Measurements from ENCODE around the gene UPF2.

DNA sequence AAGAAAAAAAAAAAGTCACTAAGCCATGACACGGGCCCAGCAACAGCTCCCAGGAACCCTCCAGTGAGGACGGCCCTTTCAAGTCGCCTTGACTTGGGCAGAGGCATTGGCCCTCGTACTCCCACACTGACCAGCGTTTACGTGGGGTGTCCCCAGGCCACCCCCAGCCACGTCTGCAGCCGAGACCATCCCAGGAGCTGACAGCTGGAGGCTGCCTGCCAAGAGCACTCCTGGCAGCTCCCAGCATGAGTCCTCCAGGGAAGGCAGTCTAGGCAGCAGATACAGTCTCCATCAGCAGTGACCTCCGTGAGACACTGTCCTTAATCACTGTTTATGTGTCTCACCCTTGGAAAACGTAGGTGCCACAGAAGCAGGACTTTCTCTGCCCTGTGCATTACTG is 133.0 kb downstream of the UPF2 start:
- TF ChIP-seq GATA2 (IDR thresholded peaks at IDR 0.05; ENCODE audit: low read depth, low read length), result no peak
- TF ChIP-seq GATA3 (IDR thresholded peaks at IDR 0.05; ENCODE audit: low read depth, low read length), result no peak

Measured in SH-SY5Y (cell line).